LNCaP clone FGC (cell line): Measurements from ENCODE around the gene EAPP.
A peak's percentile ranks its signal among the peaks of the same experiment; 100 is the strongest.

Experiments used
- DNase-seq: peaks from one replicate; pipeline ENCODE4 v3.0.0-alpha.2; 2011; ENCODE audit warnings: low read depth
- H3K4me3 ChIP-seq: 2 replicates; pipeline ENCODE4 v1.5.1; 2011; ENCODE audit warnings: mild to moderate bottlenecking, low read depth, low read length, control low read depth
- CTCF ChIP-seq: IDR thresholded peaks from 2 replicates; pipeline ENCODE4 v1.5.1; 2012; ENCODE audit warnings: mild to moderate bottlenecking; ENCODE audit not compliant: control insufficient read depth, insufficient read depth; ENCODE audit errors: extremely low read depth

EAPP gene

DNA sequence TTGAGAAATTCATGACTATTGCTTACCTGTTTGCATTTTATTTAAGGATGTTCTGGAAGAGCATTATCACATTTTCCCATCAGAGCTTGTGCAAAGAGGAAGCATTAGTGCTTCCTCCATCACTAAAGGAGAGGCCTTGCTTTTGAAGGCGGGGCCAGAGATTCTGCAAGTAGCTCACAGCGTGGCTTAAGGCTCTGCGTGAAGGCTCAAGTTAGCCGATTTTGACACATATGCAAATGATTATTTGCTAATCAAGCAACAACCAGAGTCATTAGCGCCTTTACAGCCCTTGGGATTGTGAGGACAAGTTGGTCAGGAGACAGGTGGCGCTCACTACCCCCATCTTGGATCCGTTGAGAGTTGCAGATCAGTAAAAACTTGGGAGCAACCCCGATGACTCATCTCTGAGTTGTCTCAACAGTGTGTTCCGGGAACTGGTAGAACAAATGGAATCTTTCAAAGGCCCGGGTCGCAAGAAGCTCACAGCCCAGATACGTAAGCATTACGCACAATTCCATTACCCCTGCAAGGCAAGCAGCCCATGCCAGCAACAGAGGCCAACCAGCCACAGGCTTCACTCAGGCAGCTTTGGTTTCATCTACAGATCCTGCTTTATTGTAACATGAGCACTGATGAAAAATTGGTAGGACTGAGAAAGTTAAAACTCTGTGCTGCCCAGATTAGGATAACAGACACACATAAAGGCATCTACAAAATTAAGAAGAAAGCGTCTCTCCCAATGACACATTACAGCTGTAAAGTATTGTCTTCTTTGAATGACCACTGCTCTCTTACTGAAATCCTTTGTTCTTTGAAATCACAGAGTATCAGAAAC is 42.6 kb downstream of the EAPP start:
- H3K4me3 ChIP-seq: no peak overlapping the region
- DNase-seq: no peak
- 0 out of 2 replicates have a peak, but pooled peaks have one; percentile 2 for TF ChIP-seq CTCF

DNA sequence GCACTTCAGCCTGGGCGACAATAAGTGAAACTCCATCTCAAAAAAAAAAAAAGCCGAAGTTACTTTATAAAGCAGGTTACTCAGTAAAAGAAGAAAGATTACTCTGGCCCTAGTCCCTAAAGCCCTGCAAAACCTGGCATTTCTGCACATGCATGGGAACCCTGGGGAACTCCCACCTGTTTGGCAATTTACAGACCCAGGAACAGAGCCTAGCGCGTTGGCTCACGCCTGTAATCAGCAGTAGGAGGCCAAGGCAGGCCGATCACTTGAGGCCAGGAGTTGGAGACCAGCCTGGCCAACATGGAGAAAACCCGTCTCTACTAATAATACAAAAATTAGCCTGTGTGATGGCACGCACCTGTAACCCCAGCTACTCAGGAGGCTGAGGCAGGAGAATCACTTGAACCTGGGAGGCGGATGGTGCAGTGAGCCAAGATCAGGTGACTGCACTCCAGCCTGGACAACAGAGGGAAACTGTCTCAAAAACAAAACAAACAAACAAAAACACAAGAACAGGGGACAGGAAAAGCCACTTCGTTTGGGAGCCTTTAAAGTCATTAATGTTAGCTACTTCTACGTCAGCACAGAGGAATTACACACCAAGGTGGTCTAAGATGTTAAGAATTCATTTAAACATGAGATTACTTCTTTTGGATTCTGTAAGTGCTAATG is 43.4 kb downstream of the EAPP start:
- no peak overlapping the region for H3K4me3 ChIP-seq
- TF ChIP-seq CTCF: no peak
- DNase-seq: no peak

GRCh38 chr14:34489324-34489723 is 50.2 kb downstream of the EAPP start:
- no peak for DNase-seq
- H3K4me3 ChIP-seq: no peak overlapping the region
- TF ChIP-seq CTCF: no peak

DNA sequence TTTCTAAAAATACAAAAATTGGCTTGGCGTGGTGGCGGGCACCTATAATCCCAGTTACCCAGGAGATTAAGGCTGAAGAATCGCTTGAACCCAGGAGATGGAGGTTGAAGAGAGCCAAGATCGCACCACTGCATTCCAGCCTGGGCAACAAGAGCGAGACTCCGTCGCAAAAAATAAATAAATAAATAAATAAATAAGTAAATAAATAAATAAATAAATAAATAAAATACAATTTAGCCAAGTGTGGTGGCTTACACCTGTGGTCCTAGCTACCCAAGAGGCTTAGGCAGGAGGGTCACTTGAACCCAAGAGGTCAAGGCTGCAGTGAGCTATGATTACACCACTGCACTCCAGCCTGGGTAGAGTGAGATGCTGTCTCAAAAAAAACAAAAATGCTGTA is 51.0 kb downstream of the EAPP start:
- TF ChIP-seq CTCF: no peak
- DNase-seq: no peak
- no peak overlapping the region for H3K4me3 ChIP-seq

DNA sequence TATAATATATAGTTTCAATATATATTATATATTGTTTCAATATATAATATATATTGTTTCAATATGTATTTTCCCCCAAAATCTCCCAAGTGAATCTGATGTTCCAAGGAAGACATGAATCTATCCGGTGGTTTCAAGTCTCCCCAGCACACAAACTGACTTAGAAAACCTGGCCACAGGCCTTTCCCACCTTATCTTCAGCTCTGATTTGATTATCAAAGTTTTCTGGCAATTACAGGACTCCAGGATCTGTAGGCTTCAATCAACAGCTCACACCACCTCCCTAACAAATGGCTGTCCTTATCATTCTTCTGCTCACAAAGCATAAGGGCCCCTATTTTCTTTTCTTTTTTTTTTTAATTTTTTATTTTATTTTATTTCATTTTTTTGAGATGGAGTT is 54.8 kb downstream of the EAPP start:
- DNase-seq: no peak
- no peak for TF ChIP-seq CTCF
- no peak overlapping the region for H3K4me3 ChIP-seq

GRCh38 chr14:34482463-34482862 is 57.0 kb downstream of the EAPP start:
- no peak overlapping the region for H3K4me3 ChIP-seq
- no peak for TF ChIP-seq CTCF
- no peak for DNase-seq
